Osteocyte (in vitro differentiated cells): ENCODE results near the gene NRDE2. TPM values are rescaled to one million over a fixed set of nuclear protein-coding genes. Genes with fewer than 3 reads are reported as not detected.
A peak's percentile ranks its signal among the peaks of the same experiment; 100 is the strongest.

Experiments used
- DNase-seq: peaks from one replicate; pipeline ENCODE4 v3.0.0; 2021; ENCODE audit warnings: mixed read lengths; ENCODE audit not compliant: unreplicated experiment; ENCODE audit errors: extremely low spot score
- H3K27ac Mint-ChIP-seq: one replicate; pipeline ENCODE4 v1.8.0; 2021; ENCODE audit warnings: mild to moderate bottlenecking, mixed read lengths; ENCODE audit not compliant: unreplicated experiment
- H3K27me3 Mint-ChIP-seq: one replicate; pipeline ENCODE4 v1.8.0; 2021; ENCODE audit warnings: mixed read lengths; ENCODE audit not compliant: unreplicated experiment
- H3K36me3 Mint-ChIP-seq: one replicate; pipeline ENCODE4 v1.8.0; 2021; ENCODE audit warnings: mixed read lengths; ENCODE audit not compliant: unreplicated experiment
- H3K4me1 Mint-ChIP-seq: one replicate; pipeline ENCODE4 v1.8.0; 2021; ENCODE audit warnings: mixed read lengths; ENCODE audit not compliant: unreplicated experiment
- H3K4me3 Mint-ChIP-seq: one replicate; pipeline ENCODE4 v1.8.0; 2021; ENCODE audit warnings: mild to moderate bottlenecking, moderate library complexity, mixed read lengths; ENCODE audit not compliant: unreplicated experiment
- H3K9me3 Mint-ChIP-seq: one replicate; pipeline ENCODE4 v1.8.0; 2021; ENCODE audit warnings: mixed read lengths; ENCODE audit not compliant: unreplicated experiment
- CTCF ChIP-seq: fragments of 200-600 bp; sonication (generic); IDR thresholded peaks from 2 replicates; pipeline ENCODE4 v1.5.0; 2021; ENCODE audit warnings: antibody characterized with exemption, mild to moderate bottlenecking, moderate library complexity
- total RNA-seq: library from RNA; stranded (reverse); gene quantifications from 2 replicates; pipeline ENCODE4 v1.2.1, GENCODE V29; 2021

The NRDE2 gene
- total RNA-seq, 1 donor from 2014 or later: 23.2 TPM

- peaks cover 4% of the 10 kb centered on the region for H3K27me3 Mint-ChIP-seq
- TF ChIP-seq CTCF: no peak
- DNase-seq: no peak
- H3K27ac Mint-ChIP-seq: no peak overlapping the region
- H3K9me3 Mint-ChIP-seq: no peaks in the 10 kb centered on the region
- H3K36me3 Mint-ChIP-seq: no peaks in the 10 kb centered on the region
- H3K4me3 Mint-ChIP-seq: no peak overlapping the region
- no peaks in the 10 kb centered on the region for H3K4me1 Mint-ChIP-seq
Measured at GRCh38 chr14:90375934-90376333, 44.2 kb upstream of the NRDE2 start.

GRCh38 chr14:90374813-90375212 lies 43.1 kb upstream of the NRDE2 start:
- no peak for TF ChIP-seq CTCF
- DNase-seq: no peak
- Mint-ChIP-seq H3K36me3 (no peaks in the 10 kb centered on the region), H3K4me3 (no peak overlapping the region), H3K9me3 (no peaks in the 10 kb centered on the region), H3K27ac (no peak overlapping the region), H3K27me3 (peaks cover 4% of the 10 kb centered on the region), H3K4me1 (no peaks in the 10 kb centered on the region)

- no peaks in the 10 kb centered on the region for H3K9me3 Mint-ChIP-seq
- no peak overlapping the region for H3K27ac Mint-ChIP-seq
- H3K4me1 Mint-ChIP-seq: no peaks in the 10 kb centered on the region
- no peak for TF ChIP-seq CTCF
- H3K27me3 Mint-ChIP-seq: peaks cover 4% of the 10 kb centered on the region
- H3K4me3 Mint-ChIP-seq: no peak overlapping the region
- no peak for DNase-seq
- no peaks in the 10 kb centered on the region for H3K36me3 Mint-ChIP-seq
Measured at GRCh38 chr14:90373887-90374286, 42.1 kb upstream of the NRDE2 start.

- no peak for DNase-seq
- Mint-ChIP-seq H3K27ac (no peak overlapping the region), H3K36me3 (no peaks in the 10 kb centered on the region), H3K4me1 (no peaks in the 10 kb centered on the region), H3K9me3 (no peaks in the 10 kb centered on the region), H3K4me3 (no peak overlapping the region), H3K27me3 (peaks cover 13% of the 10 kb centered on the region)
- TF ChIP-seq CTCF: peak; percentile 9
Measured at GRCh38 chr14:90368946-90369721, 37.4 kb upstream of the NRDE2 start.

- no peak for TF ChIP-seq CTCF
- Mint-ChIP-seq H3K27me3 (peaks cover 27% of the 10 kb centered on the region), H3K27ac (no peak overlapping the region)
Measured at GRCh38 chr14:90362558-90362896, 30.8 kb upstream of the NRDE2 start.

More at GRCh38 chr14:90362558-90362896, 30.8 kb upstream of the NRDE2 start:
- Mint-ChIP-seq H3K36me3 (no peaks in the 10 kb centered on the region), H3K4me1 (no peaks in the 10 kb centered on the region), H3K9me3 (no peaks in the 10 kb centered on the region), H3K4me3 (no peak overlapping the region)
- no peak for DNase-seq
